Smooth muscle cell (in vitro differentiated cells): ENCODE measurements around the gene OR2A1. TPM values are rescaled to one million over a fixed set of nuclear protein-coding genes. Genes with fewer than 3 reads are reported as not detected.
"Not testable (repeated sequence)": the region's sequence is repeated elsewhere in the genome, so short reads cannot be mapped to it uniquely, and the experiment has no call there.

Experiments used
- DNase-seq: peaks from one replicate; lab custom pipeline; 2025; ENCODE audit not compliant: unreplicated experiment; lab: John Stamatoyannopoulos, UW
- H2AFZ ChIP-seq: fragments of 200-600 bp; sonication (generic); 2 replicates; pipeline ENCODE4 v1.6.0; 2016; ENCODE audit warnings: antibody characterized with exemption, low read depth, mild to moderate bottlenecking
- H3F3A ChIP-seq: fragments of 200-600 bp; sonication (generic); 2 replicates; pipeline ENCODE4 v1.6.0; 2017; ENCODE audit warnings: antibody characterized with exemption, low read depth
- H3K27ac ChIP-seq: fragments of 200-600 bp; sonication (generic); 2 replicates; pipeline ENCODE4 v1.5.1; 2016; ENCODE audit warnings: low read depth, mild to moderate bottlenecking
- H3K27me3 ChIP-seq: fragments of 200-600 bp; sonication (generic); 2 replicates; pipeline ENCODE4 v1.6.1; 2016; ENCODE audit warnings: low read depth, mild to moderate bottlenecking
- H3K36me3 ChIP-seq: fragments of 200-600 bp; sonication (generic); 2 replicates; pipeline ENCODE4 v1.5.1; 2016; ENCODE audit warnings: low read depth
- H3K4me1 ChIP-seq: fragments of 200-600 bp; sonication (generic); 2 replicates; pipeline ENCODE4 v1.5.1; 2016; ENCODE audit warnings: low read depth
- H3K4me2 ChIP-seq: fragments of 200-600 bp; sonication (generic); 2 replicates; pipeline ENCODE4 v1.6.0; 2016; ENCODE audit warnings: mild to moderate bottlenecking
- H3K4me3 ChIP-seq: fragments of 200-600 bp; sonication (generic); 2 replicates; pipeline ENCODE4 v1.5.1; 2016; ENCODE audit warnings: mild to moderate bottlenecking
- H3K79me2 ChIP-seq: fragments of 200-600 bp; sonication (generic); 2 replicates; pipeline ENCODE4 v1.6.0; 2016; ENCODE audit warnings: low read depth, mild to moderate bottlenecking
- H3K9ac ChIP-seq: fragments of 200-600 bp; sonication (generic); 2 replicates; pipeline ENCODE4 v1.6.0; 2016; ENCODE audit warnings: low read depth
- H3K9me3 ChIP-seq: fragments of 200-600 bp; sonication (generic); replicated peaks from 2 replicates; pipeline ENCODE4 v1.5.1; 2016; ENCODE audit warnings: low read depth
- H4K20me1 ChIP-seq: fragments of 200-600 bp; sonication (generic); 2 replicates; pipeline ENCODE4 v1.6.0; 2016; ENCODE audit warnings: low read depth
- WGBS: methylation state at CpG from one replicate; pipeline ENCODE4 v1.1.7; 2016; ENCODE audit warnings: low lambda C conversion rate; 5-methylcytosine and 5-hydroxymethylcytosine counted together
- polyA plus RNA-seq: library from polyadenylated mRNA; unstranded; fragments of >200 nt; fragmentation: Nextera tagmentation; extraction: Ambion mirVana; gene quantifications from 2 replicates; pipeline ENCODE4 v1.2.1, GENCODE V29; 2016
- total RNA-seq: library from RNA; depleted of rRNA; stranded (reverse); fragments of >200 nt; gene quantifications from 2 replicates; pipeline ENCODE4 v1.2.3, GENCODE V29; 2014

Gene OR2A1
- total and polyA plus RNA-seq, 2 experiments from 2014 or later = not detected

DNA sequence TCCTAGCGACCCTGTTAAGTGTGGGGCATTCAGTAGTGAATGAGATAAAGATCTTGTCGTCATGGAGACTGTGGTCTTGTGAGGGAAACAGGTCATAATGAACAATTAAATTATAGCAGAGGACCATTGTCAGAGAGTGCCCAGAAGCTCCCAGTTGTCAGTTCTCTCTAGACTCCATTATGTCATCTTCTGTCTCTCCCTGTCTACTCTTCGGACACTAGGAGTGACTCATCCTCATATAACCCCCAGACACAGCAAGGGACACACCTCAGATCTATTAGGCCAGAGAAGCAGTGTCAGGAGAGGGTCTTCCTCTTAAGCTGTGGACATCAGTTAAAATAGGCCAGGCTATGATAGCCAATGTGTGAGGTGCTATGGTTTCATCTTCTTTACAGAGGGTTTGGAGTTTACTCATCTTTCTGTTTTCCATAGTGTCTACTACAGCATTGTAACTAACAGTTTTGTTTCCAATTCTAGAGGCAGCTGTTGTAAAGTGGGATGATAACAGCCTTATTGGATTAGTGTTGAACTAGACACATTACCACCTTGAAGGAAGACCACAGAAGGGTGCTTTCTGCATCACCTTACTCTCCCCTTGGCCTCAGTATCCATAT, 24.9 kb upstream of the OR2A1 start:
- H3K4me3 ChIP-seq, H3K79me2 ChIP-seq, H3F3A ChIP-seq, H2AFZ ChIP-seq, H3K9me3 ChIP-seq, H3K36me3 ChIP-seq, DNase-seq, H3K27me3 ChIP-seq, H3K9ac ChIP-seq, H3K27ac ChIP-seq, H3K4me1 ChIP-seq, H4K20me1 ChIP-seq, H3K4me2 ChIP-seq: not testable (repeated sequence)
- WGBS = no CpG with 5 or more reads among the region's 3 CpGs

DNA sequence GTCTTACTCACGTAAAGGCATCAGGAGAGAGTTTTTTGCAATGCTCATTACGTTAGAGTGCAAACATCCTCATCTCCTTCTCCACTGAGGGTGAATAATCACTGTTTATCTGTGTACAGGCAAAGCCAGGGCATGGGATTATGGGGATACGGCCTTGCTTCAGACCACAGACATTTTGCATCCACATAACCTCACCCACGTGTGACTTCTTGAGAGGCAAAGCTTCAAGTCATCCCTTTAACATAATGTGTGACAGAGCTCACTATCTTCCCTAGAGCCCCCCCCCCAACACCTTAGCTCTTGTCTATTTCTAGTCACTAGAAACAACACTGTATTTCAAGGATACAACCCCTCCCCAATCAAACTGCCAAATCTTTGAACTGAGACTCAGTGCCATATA, 20.6 kb upstream of the OR2A1 start:
- not testable (repeated sequence) for H3K27me3 ChIP-seq, DNase-seq, H4K20me1 ChIP-seq, H2AFZ ChIP-seq, H3K79me2 ChIP-seq, H3K36me3 ChIP-seq, H3K9ac ChIP-seq, H3K27ac ChIP-seq, H3K4me3 ChIP-seq, H3K4me2 ChIP-seq, H3F3A ChIP-seq, H3K9me3 ChIP-seq, H3K4me1 ChIP-seq
- WGBS = 20% methylated on average over 2 of the region's 4 CpGs

- not testable (repeated sequence) for H4K20me1 ChIP-seq, H3K9me3 ChIP-seq, H3K27me3 ChIP-seq, H3K36me3 ChIP-seq, H3K27ac ChIP-seq, H3K4me2 ChIP-seq, H3F3A ChIP-seq, H3K9ac ChIP-seq, H2AFZ ChIP-seq, H3K79me2 ChIP-seq, H3K4me1 ChIP-seq, H3K4me3 ChIP-seq, DNase-seq
- 85% methylated on average over 3 of the region's 14 CpGs for WGBS
These were observed 19.6 kb upstream of the OR2A1 start for GRCh38 chr7:144292384-144293161.

DNA sequence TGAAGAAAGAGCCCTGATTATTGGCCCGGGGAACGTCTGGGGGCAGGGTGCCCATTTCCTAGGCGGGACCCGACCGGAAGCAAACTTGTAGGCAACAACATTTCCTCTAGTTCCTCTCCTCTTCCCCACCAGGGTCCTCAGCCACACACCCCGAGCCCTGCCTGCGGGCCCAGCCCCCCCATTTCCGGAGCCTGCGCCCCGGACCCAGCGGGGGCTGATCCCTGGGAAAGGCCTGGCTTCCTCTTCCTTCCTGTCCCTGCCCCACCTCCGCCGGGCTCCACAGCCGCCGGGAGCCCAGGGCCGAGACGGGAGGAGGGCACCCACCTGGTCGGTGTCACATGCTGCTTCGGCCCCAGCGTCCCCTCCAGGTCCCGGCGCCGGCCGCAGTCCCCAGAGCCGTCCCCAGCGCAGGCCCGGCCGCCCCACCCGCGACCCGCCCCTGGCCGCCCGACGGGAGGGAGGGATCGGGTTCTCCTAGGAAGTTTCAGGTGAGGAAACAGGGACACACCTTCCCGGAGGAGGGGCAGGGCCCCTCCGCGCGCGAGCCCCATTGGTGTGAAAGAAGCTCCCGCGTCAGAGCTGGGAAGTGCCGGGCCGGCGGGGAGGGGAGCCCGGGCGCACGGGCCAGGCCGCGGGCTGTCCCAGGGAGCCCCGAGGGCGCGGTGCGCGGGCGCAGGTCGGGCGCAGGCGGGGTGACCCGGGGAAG, 18.3 kb upstream of the OR2A1 start:
- H3K9ac ChIP-seq, H3K4me1 ChIP-seq, H2AFZ ChIP-seq, H3K4me3 ChIP-seq, H3K9me3 ChIP-seq, H3F3A ChIP-seq, H3K4me2 ChIP-seq, H3K36me3 ChIP-seq, H3K27me3 ChIP-seq, H4K20me1 ChIP-seq, H3K79me2 ChIP-seq, H3K27ac ChIP-seq, DNase-seq: not testable (repeated sequence)
- no CpG with 5 or more reads among the region's 60 CpGs for WGBS

- not testable (repeated sequence) for H3K4me1 ChIP-seq, H3K36me3 ChIP-seq, H2AFZ ChIP-seq, H3K4me3 ChIP-seq, H4K20me1 ChIP-seq, H3K4me2 ChIP-seq, H3K79me2 ChIP-seq, H3K9me3 ChIP-seq, H3K9ac ChIP-seq, H3K27ac ChIP-seq, DNase-seq, H3F3A ChIP-seq, H3K27me3 ChIP-seq
- WGBS = no CpG with 5 or more reads among the region's 1 CpG
These were observed 9.5 kb upstream of the OR2A1 start for GRCh38 chr7:144302578-144303303.

DNA sequence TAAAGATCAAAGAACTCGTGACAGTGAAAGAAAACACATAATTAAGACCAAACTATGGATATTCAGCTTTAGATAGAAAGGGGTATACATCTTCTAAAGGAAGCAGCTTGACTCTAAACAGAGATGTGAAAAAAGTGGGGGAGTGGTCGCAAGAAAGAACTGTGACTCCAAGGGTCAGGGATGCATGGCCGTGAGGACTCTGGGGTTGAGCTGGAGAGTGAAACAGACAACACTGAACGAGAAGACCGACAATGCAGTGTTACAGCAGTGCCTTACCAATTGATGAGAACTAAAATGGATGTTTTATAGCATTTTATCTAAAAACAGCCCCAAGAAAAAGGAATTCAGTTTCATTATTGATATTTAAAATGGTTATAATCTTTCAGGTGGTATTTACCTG, 8.6 kb upstream of the OR2A1 start:
- not testable (repeated sequence) for H3K27ac ChIP-seq, H3K79me2 ChIP-seq, H3K9me3 ChIP-seq, H3K4me3 ChIP-seq, DNase-seq, H3K9ac ChIP-seq, H3F3A ChIP-seq, H3K36me3 ChIP-seq, H4K20me1 ChIP-seq, H2AFZ ChIP-seq, H3K4me2 ChIP-seq, H3K27me3 ChIP-seq, H3K4me1 ChIP-seq
- no CpG with 5 or more reads among the region's 5 CpGs for WGBS

DNA sequence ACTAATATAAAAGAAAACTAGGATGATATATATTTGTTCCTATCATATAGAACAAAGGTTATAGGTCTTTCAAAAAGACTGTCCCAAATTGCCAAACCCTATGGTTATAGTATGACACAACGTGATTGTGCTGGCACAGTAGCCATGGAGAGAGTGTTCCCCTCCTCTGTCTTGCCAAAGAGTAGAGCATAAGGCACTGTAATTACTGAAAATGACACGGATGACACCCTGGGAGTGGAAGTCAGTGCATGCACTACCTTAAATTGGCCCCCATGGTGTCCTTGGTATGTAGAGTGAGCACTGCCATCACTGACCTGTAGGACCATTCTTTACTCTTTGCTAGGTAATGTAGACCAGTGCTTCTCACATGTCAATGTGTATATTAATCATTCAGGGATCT, 7.1 kb upstream of the OR2A1 start:
- H3K4me2 ChIP-seq, DNase-seq, H3K27me3 ChIP-seq, H3F3A ChIP-seq, H4K20me1 ChIP-seq, H3K36me3 ChIP-seq, H3K9ac ChIP-seq, H3K9me3 ChIP-seq, H3K4me1 ChIP-seq, H2AFZ ChIP-seq, H3K4me3 ChIP-seq, H3K27ac ChIP-seq, H3K79me2 ChIP-seq: not testable (repeated sequence)
- no CpG with 5 or more reads among the region's 2 CpGs for WGBS

GRCh38 chr7:144309702-144310101, 2.5 kb upstream of the OR2A1 start:
- not testable (repeated sequence) for H3K4me2 ChIP-seq, H3K9me3 ChIP-seq, H3K27ac ChIP-seq, H3F3A ChIP-seq, H3K9ac ChIP-seq, H3K36me3 ChIP-seq, DNase-seq, H4K20me1 ChIP-seq, H3K4me3 ChIP-seq, H2AFZ ChIP-seq, H3K79me2 ChIP-seq, H3K4me1 ChIP-seq, H3K27me3 ChIP-seq
- no CpG with 5 or more reads among the region's 2 CpGs for WGBS
